Measurements from ENCODE around the gene CCDC180. TPM values are rescaled to one million over a fixed set of nuclear protein-coding genes. Genes with fewer than 3 reads are reported as not detected.

The CCDC180 gene
- total RNA-seq, 2 donors from 2014 or later, result 5.2 to 8.2 TPM

DNA sequence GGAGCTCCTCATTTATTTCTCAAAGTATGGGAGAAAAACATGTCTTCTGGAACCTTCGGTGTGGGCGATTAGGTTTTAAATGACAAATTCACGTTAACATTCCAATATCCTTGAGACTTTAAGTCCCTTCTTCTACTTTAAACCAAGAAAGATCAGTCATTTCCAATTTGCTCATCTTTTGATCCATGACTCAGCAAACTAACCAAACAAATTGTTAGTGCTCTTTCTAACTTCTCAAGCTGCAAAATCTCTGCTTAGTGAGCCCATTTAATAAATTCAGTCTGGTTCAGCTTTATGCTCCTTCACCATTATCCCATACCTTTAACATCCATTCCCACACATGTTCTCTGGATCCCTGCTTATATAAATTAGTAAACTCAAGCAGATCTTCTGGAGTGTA is 5.5 kb upstream of the CCDC180 start:
- intact Hi-C loops (cut with DNase I), result no loop called here
- Histone ChIP-seq H3K4me3 (no peak overlapping the region), H3K27me3 (no peaks in the 10 kb centered on the region), H3K36me3 (replicated peaks in 1 of 2; ENCODE audit: insufficient read depth in 1 of 2, low read depth in 2 of 2) (no peaks in the 10 kb centered on the region), H3K4me1 (peaks cover 5% of the 10 kb centered on the region), H3K27ac (no peak overlapping the region), H3K9me3 (no peaks in the 10 kb centered on the region)
- TF ChIP-seq POLR2A (IDR thresholded peaks at IDR 0.05) (no peak), CTCF (IDR thresholded peaks at IDR 0.05) (no peak)
- WGBS, 2 donors, result 92 to 95% methylated on average over 3 of the region's 3 CpGs
- ATAC-seq (no peak), DNase-seq (no peak)

DNA sequence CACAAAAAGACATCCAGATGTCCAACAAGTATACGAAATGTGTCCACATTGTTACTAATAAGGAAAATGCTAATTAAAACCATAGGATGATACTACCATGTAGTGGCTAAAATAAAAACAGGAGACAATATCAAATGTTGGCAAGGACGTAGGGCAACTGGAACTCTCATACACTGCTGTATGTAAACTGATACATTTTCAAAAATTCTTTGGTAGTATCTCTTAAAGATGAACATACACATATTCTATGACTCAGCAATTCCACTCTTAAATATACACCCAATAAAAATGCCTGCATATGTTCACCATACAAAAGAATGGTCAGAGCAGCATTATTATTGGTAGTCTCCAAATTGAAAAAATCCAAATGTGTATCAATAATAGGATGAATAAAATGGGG is 2.9 kb upstream of the CCDC180 start:
- Histone ChIP-seq H3K4me1 (peaks cover 10% of the 10 kb centered on the region), H3K36me3 (replicated peaks in 1 of 2; ENCODE audit: insufficient read depth in 1 of 2, low read depth in 2 of 2) (no peaks in the 10 kb centered on the region), H3K4me3 (no peak overlapping the region), H3K9me3 (no peaks in the 10 kb centered on the region), H3K27ac (no peak overlapping the region), H3K27me3 (no peaks in the 10 kb centered on the region)
- ATAC-seq (no peak), DNase-seq (no peak)
- TF ChIP-seq CTCF (IDR thresholded peaks at IDR 0.05), result no peak
- TF ChIP-seq POLR2A (IDR thresholded peaks at IDR 0.05), result no peak
- WGBS, 2 donors, result 91 to 93% methylated on average over 2 of the region's 2 CpGs
- intact Hi-C loops (cut with DNase I), result no loop called here

DNA sequence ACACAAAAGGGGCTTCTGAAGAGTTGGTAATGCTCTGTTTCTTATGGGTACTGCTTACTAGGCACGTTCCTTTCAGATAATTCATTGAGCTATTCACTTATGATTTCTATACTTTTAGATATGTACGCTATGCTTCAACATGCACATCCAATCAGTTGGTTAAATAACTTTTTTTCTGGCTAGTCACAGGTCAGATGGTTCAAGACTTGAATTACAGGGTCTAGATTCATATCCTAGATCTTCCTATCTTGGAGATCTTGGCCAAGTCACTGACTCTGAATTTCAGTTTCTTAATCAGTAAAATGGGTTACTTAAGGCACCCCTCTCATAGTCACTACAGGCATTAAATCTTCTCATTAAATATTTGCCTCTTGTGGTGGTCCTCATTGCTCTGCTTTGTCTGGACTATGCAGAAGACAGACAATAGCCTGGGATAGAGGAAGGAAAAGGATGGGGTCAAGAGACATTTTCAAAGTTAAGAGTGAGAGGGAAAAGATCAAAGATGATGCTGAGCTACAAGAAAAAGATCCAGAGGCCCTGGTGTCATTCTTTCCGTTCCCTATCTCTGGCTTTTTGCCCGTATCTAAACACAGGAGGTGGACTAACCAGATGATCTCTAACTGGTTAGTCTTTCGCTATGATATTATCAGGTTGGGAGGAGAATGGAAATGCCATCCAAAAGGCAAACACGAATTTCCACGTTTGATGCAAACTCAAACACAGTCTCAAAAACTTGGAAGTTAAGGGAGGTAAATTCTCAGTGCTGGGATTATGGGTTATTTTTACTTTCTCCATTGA is 1.8 kb upstream of the CCDC180 start:
- TF ChIP-seq CTCF (IDR thresholded peaks at IDR 0.05), result no peak
- TF ChIP-seq POLR2A (IDR thresholded peaks at IDR 0.05), result no peak
- no peak overlapping the region for H3K27ac ChIP-seq
- no peaks in the 10 kb centered on the region for H3K36me3 ChIP-seq (replicated peaks in 1 of 2; ENCODE audit: insufficient read depth in 1 of 2, low read depth in 2 of 2)
- no peaks in the 10 kb centered on the region for H3K9me3 ChIP-seq
- no peaks in the 10 kb centered on the region for H3K27me3 ChIP-seq
- intact Hi-C loops (cut with DNase I), result no loop called here
- 48 to 56% methylated on average over 7 of the region's 7 CpGs for WGBS, 2 donors
- ATAC-seq, result no peak
- DNase-seq, result no peak
- peaks cover 10% of the 10 kb centered on the region for H3K4me1 ChIP-seq
- no peak overlapping the region for H3K4me3 ChIP-seq

- Histone ChIP-seq H3K4me3 (no peak overlapping the region), H3K27me3 (no peaks in the 10 kb centered on the region), H3K36me3 (replicated peaks in 1 of 2; ENCODE audit: insufficient read depth in 1 of 2, low read depth in 2 of 2) (no peaks in the 10 kb centered on the region), H3K4me1 (peaks cover 10% of the 10 kb centered on the region), H3K9me3 (no peaks in the 10 kb centered on the region), H3K27ac (no peak overlapping the region)
- intact Hi-C loops (cut with DNase I), result no loop called here
- TF ChIP-seq POLR2A (IDR thresholded peaks at IDR 0.05) (no peak), CTCF (IDR thresholded peaks at IDR 0.05) (peak in 3 of 7 experiments; percentile 16 to 29 (median 23))
- peak; percentile 85 to 93 (median 90) for DNase-seq
- 8 to 9% methylated on average over 5 to 19 of the region's 19 CpGs for WGBS, 2 donors
- ATAC-seq, result peak; percentile 97
Observed at GRCh38 chr9:97307091-97307490, 368 bp upstream of the CCDC180 start.

- WGBS, 2 donors, result 73 to 87% methylated on average over 5 of the region's 5 CpGs
Observed at GRCh38 chr9:97309260-97309659, 1.8 kb downstream of the CCDC180 start.

More at GRCh38 chr9:97309260-97309659, 1.8 kb downstream of the CCDC180 start:
- peaks cover 10% of the 10 kb centered on the region for H3K4me1 ChIP-seq
- H3K27me3 ChIP-seq, result no peaks in the 10 kb centered on the region
- H3K4me3 ChIP-seq, result no peak overlapping the region
- no peak overlapping the region for H3K27ac ChIP-seq
- TF ChIP-seq POLR2A (IDR thresholded peaks at IDR 0.05) (no peak), CTCF (IDR thresholded peaks at IDR 0.05) (no peak)
- DNase-seq, result no peak
- no peaks in the 10 kb centered on the region for H3K9me3 ChIP-seq
- H3K36me3 ChIP-seq (replicated peaks in 1 of 2; ENCODE audit: insufficient read depth in 1 of 2, low read depth in 2 of 2), result no peaks in the 10 kb centered on the region
- intact Hi-C loops (cut with DNase I), result no loop called here
- ATAC-seq, result no peak

All from body of pancreas (tissue), 4 donors.